NCI-H2196 (cell line): ENCODE measurements around the gene FAM149B1.

Experiments
- DNase-seq: peaks from one replicate; lab custom pipeline; 2025; ENCODE audit not compliant: unreplicated experiment; lab: John Stamatoyannopoulos, UW

FAM149B1 gene

GRCh38 chr10:73174148-73174925 is 6.4 kb downstream of the FAM149B1 start:
- no peak for DNase-seq

- DNase-seq = no peak
Observed at GRCh38 chr10:73182568-73182967, 14.6 kb downstream of the FAM149B1 start.

GRCh38 chr10:73183667-73184281 is 15.9 kb downstream of the FAM149B1 start:
- DNase-seq = no peak

- no peak for DNase-seq
Observed at GRCh38 chr10:73186266-73186665, 18.3 kb downstream of the FAM149B1 start.

GRCh38 chr10:73190188-73190587 is 22.3 kb downstream of the FAM149B1 start:
- DNase-seq = no peak

- DNase-seq = no peak
Observed at GRCh38 chr10:73205081-73205480, 37.2 kb downstream of the FAM149B1 start.

GRCh38 chr10:73205890-73206289 is 38.0 kb downstream of the FAM149B1 start:
- DNase-seq = no peak

GRCh38 chr10:73206385-73206784 is 38.5 kb downstream of the FAM149B1 start:
- no peak for DNase-seq

GRCh38 chr10:73207883-73208282 is 40.0 kb downstream of the FAM149B1 start:
- no peak for DNase-seq

- DNase-seq = no peak
Observed at GRCh38 chr10:73209705-73210104, 41.8 kb downstream of the FAM149B1 start.

GRCh38 chr10:73210395-73211105 is 42.6 kb downstream of the FAM149B1 start:
- DNase-seq = no peak

- no peak for DNase-seq
Observed at GRCh38 chr10:73211106-73211811, 43.3 kb downstream of the FAM149B1 start.

- DNase-seq = no peak
Observed at GRCh38 chr10:73215749-73216148, 47.8 kb downstream of the FAM149B1 start.

- DNase-seq = no peak
Observed at GRCh38 chr10:73217628-73218027, 49.7 kb downstream of the FAM149B1 start.

- DNase-seq = no peak
Observed at GRCh38 chr10:73218431-73219191, 50.7 kb downstream of the FAM149B1 start.

GRCh38 chr10:73219384-73219783 is 51.5 kb downstream of the FAM149B1 start:
- DNase-seq = no peak

- DNase-seq = no peak
Observed at GRCh38 chr10:73220989-73221388, 53.1 kb downstream of the FAM149B1 start.

- DNase-seq = no peak
Observed at GRCh38 chr10:73225518-73225917, 57.6 kb downstream of the FAM149B1 start.

GRCh38 chr10:73226663-73227062 is 58.7 kb downstream of the FAM149B1 start:
- no peak for DNase-seq

- no peak for DNase-seq
Observed at GRCh38 chr10:73228247-73228646, 60.3 kb downstream of the FAM149B1 start.

GRCh38 chr10:73229567-73229966 is 61.6 kb downstream of the FAM149B1 start:
- no peak for DNase-seq
